NCI-H526 treated with DMSO at 0.1 percent for 48 hours (cell line): ENCODE results near the gene ERC2.
"Not testable (repeated sequence)": the region's sequence is repeated elsewhere in the genome, so short reads cannot be mapped to it uniquely, and the experiment has no call there.

ENCODE experiments used
- DNase-seq: peaks from one replicate; lab custom pipeline; 2025; lab: John Stamatoyannopoulos, UW

ERC2 gene

DNA sequence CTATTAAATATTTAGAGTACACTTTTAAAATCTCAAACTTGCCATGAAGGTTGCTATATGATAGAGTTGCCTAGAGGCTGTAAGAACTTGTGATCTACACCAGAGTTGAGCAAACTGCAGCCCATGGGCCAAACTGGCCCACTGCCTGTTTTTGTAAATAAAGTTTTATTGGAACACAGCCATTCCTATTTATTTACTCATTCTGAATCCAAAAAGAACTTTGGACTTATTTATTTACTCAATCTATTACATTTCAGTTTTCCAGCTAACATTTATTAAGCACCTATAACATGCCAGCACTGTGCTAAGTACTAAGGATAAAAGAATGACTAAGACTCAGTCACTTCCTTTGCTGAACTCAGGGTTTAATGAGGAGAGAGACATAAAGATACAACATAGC lies 403.6 kb downstream of the ERC2 start:
- DNase-seq, result no peak

DNA sequence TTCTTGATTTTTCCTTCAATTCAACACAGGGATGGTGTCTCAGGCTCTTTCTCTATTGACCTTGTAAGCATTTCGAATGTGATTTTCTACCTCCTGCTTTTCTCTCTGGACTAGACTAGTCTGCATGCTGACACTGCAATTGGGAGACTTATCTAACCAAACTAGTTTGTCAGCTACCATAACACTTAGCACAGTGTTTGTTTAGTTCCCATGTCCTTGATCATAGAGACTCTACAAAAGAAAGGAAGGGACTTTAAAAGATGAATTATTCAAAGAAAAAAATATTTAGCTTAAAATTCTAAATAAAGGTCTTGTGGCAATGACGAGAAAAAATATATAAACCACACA lies 407.0 kb downstream of the ERC2 start:
- DNase-seq, result no peak

DNA sequence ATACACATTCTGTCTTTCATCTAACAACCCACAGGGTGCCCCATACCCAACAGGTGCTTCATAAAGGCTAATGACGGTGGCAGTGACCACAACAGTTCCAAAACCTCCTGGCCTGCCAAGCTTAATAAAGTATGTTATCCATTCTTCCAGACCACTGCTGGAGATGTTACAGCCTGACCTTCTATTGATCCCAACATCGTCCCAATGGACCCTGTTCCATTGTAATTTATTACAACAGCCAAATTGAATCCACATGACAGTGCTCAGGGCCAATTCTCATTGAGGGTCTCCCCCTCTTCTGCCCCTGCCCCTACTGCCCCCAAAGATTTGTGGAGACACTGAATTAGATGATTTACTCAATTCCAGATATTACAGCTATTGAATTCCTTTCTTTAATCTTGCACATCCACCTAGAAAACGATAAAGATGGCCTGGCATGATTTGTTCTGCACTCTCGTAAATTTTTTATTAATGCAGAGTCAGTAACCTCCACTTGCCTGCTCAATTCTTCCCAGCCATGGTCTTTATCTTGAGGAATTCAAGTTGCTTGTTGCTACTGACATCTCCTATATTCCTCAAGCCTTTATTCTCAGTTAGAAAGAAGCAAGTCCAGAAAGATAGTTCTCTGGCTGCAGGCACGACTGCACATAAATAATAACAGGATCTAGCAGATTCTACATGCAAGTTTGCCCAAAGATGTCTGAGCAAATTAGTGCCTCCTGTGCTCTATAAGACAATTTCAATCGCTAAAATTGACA lies 407.6 kb downstream of the ERC2 start:
- DNase-seq, result no peak

DNA sequence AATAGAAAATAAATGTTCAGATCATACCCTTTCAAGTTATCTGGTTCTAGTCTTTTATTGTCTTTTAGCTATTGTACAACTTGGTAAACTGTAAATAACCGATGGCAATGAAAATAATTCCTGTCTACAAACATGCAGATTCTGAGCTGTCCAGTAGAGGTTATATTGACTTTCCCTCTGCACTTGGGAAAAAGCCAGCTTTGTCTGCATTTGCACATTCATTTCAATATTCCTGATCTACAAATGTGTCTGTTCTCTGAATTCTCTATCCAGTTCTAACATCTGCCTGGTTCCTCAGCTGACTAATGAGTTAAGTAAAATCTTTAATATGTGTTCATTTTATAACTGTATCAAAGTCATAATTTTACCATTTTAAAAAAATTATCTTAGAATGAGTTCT lies 408.5 kb downstream of the ERC2 start:
- no peak for DNase-seq

DNA sequence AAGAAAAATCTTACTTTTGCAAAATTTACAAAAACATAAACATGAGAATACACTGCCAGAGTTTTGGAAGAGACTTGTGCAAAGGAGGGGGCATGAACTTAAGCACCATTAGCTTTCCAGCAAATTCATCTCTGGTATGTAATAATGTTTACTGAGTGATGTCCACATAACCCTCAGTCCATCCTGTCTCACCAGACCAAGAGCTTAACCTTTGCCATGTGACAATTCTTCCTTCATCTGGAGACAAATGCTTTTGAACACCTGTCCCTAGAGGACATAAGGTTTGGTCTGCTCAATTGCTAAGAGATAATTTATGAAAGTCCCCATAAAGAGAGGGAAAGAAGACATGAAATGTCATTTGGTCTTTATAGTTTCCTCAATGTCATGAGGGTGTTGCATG lies 412.3 kb downstream of the ERC2 start:
- no peak for DNase-seq

DNA sequence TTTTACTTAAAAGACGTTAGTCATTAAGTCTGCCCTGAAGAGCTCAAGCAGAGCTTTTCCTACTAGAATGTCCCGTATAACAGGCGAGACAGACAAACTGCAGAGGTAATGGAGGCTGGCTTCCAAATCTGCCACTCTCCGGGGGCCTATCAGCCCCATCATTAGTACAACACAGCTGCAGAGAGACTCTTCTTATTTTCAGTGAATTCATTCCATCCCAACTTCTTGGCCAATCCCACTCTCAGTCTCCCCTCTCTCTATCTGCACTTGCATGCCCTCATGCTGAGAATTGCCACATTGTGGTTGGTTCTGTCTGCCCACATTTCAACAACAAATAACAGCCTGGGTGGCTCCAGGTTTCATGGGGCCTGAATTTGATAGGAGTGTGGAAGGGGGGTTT lies 412.7 kb downstream of the ERC2 start:
- DNase-seq, result no peak

DNA sequence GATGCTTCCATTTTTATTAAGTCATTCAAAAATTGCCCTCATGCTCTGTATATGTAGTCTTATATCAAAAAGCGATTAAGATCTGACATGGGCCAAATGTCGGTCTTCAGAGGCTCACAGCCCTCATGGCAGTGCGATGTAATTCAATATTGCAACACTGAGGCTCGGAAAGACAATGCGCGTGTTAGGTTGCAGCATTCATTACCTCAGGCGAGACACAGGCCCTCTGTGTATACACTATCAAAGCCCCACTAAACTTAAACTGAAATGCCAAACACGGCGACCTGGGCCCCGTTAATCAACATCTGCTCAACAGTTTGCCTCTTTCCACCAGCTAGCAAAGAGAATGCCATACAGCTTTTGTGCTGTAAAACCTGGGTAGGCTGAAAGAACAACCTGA lies 413.4 kb downstream of the ERC2 start:
- DNase-seq, result no peak

DNA sequence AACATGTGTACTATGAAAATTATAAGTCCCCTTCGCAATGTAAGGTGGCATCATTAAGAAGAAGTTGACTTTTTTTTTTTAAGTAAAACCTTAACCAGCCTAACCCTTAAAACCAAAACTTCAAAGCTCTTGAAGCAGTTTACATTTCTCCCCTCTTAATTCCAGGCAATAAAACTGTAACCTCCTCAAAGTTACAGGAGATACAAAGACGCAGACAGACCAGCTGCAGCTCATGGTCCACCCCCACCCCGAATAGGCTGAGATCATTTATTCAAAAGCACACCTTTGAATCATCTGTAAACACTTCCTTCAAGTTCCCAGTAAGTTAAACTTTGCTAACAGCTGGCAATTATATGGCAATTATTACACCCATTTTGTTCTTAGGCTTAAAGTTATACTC lies 414.5 kb downstream of the ERC2 start:
- no peak for DNase-seq

DNA sequence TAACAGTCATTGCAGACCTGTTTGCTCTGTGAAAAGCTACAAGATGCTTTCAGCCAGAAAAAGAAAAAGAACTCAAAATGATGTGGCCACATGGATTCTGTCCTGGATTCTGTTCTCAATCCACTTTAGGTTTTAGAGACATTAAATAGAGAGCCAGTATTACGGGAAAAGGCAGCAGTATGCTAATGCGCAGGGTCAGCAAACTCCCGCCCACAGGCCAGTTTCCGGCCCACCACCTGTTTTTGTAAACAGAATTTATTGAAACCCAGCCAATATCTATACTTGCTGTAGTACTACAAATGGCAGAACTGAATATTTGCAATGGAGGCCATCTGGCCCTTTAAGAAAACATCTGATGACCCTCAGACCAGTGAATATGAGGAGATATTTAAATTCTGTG lies 416.1 kb downstream of the ERC2 start:
- DNase-seq, result no peak

DNA sequence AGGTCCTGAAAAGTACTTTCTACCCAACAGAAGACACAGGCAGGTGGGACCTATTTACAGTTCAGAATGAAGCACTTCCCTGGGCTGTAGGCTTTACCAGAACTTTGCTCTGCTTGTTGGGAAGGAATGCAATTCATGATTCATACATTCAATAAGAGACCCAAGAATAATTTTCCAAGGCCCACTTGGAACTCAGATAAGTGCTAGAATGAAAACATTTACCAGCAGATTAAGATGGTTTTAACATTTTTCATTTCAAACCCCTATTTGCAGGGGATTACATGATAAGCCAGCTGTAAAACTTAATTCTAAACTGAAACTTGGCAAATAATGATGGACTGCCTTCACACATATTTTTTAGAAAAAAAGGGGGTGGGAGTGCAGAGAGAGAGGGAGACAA lies 417.2 kb downstream of the ERC2 start:
- DNase-seq, result no peak

DNA sequence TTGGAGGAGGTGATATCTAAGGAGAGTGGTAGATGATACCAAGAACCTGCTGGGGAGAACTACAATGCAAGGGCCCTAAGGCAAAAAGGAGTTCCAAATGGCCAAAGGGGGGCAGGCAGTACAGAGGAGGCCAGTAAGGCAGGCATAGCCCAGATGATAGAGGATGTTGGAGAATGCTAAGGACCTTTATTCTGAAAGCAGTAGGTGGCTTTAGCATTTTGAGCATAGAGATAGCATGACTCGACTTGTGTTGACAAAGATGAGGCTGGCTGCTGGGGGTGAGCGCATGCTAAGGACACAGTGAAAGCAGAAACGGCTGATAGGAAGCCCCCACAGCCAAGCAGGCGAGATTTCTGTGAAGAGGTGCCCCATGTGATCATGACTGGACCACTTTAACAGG lies 419.3 kb downstream of the ERC2 start:
- no peak for DNase-seq

DNA sequence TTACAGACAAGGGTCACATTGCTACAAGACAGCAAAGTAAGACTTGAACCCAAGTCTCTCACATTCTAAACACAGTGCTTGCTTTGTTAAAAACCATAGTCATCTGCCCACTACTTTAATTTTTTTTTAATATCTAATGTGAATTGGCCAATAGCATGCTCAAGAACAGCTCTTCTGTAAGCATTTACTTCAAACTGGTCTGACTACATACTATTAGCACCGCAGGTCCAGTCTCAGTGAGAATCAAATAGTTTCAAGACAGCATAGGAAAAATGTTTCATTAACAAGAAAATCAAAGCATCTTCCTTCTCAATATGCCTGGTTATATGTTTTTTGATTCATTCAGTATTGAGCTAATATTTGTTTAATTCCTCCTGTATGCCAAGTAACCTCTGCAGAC lies 419.9 kb downstream of the ERC2 start:
- DNase-seq, result no peak

DNA sequence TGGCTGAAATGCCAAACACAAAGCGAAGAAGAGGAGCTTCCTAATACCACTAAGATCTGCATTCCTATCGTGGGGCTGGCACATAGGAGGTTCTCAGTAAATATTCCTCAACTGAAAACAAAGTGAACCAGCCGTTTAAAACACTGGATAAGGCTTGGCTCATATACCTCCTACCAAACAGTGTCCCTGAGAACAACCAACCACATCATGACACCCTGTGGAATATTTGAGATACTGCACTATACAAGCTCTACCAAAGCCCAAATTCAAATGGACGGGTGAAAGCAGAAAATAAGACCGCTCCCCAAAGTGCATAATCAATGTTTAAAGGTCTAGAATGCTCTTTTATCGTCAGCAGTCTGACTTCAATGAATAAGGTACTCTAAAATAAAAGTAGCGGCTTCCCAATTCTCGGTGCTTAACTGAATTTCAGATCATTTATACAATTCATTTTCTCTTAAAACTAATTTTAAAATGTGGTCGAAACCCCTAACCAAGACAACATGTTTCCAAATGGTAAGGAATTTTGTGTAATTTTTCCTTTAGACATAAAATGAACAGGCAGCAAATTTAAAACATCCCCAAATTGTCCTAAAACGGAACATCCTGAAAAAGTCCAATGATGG lies 425.8 kb downstream of the ERC2 start:
- peak; percentile 28 for DNase-seq

DNA sequence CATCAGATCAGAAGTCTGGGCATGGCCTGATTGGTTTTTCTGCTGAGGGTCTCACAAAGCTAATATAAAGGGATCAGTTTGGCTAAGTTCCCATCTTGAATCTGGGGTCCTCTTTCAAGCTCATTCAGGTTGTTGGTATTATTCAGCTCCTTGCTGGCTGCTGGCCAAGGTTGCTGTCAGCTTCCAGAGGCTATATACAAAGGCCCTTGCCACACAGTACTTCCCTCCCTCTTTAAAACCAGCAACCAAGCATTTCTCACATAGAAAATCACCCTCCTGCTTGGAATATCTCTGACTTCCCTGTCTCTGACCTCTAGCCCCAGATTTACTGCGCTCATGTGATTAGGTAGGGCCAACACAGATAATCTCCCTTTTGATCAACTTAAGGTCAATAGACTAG lies 442.9 kb downstream of the ERC2 start:
- DNase-seq, result no peak

DNA sequence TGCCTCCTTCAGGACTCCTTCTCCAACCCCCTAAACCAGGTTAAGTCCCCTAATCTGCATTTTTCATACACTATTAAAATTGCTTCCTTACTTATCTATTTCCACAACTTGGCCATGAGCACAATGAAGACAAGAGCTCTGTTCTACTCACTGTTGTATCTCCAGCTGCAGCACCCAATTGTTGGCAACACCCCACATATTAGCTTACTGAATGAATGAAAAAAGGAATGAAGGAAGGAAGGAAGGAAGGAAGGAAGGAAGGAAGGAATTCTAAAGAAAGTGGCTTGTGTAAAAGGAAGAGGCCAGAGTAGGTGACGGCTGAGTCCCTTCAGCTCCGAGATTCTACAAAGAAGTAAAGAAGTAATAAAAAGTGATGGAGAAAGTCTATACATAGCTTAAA lies 444.7 kb downstream of the ERC2 start:
- DNase-seq, result no peak

DNA sequence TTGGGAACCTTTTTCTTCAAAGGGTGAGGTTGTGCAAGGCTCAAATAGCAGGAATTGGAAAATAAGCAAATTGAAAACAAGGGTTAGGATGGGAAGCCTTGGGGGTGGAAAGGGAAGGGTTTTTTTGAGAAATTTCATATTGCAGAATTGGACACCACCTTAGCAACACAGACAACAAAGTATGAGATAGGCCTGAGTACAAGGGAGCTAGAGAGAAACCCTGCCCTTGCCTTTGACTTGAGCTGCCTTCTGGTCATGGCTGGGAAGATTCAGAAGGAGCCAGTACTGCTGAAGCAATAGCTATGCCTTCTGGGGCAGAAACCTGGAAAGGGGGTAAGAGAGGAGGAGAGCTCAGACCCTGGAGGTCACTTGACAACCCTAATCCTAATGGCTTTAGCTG lies 445.6 kb downstream of the ERC2 start:
- DNase-seq, result no peak

DNA sequence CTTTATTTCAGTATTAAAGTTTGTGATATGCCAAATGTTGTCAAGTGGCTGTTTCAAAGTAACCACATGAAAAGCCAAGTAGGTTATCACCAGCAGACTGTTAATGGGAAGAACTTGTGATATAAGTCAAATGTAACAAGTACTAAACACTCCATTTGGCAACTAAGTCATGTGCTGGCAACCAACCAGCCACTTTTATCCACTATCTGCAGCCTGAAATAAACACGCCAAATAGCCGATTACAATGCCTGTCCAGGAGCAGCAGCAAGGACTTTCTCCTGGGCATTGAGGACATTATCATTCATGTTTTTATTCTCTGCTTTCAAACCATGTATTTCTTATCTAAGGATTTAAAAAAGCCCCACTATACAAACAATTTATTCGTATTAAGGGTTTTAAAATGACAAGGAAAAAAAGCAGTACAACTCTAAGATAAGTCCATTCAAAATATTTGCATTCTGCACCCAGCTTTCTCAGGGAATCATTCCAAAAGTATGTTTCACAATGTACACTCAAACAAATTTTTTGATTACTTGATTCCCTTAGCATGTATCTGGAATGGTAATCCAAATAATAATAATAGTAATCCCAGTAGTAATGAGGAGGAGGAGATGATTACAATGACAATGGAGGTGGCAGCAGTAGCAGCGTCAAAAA lies 448.6 kb downstream of the ERC2 start:
- DNase-seq, result no peak

DNA sequence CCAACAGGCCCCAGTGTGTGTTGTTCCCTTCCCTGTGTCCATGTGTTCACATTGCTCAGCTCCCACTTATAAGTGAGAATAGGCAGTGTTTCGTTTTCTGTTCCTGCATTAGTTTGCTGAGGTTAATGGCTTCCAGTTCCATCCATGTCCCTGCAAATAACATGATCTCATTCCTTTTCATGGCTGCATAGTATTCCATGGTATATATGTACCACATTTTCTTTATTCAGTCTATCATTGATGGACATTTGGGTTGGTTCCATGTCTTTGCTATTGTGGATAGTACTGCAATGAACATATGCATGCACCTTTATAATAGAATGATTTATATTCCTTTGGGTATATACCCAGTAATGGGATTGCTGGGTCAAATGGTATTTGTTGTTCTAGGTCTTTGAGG lies 452.9 kb downstream of the ERC2 start:
- DNase-seq, result not testable (repeated sequence)

DNA sequence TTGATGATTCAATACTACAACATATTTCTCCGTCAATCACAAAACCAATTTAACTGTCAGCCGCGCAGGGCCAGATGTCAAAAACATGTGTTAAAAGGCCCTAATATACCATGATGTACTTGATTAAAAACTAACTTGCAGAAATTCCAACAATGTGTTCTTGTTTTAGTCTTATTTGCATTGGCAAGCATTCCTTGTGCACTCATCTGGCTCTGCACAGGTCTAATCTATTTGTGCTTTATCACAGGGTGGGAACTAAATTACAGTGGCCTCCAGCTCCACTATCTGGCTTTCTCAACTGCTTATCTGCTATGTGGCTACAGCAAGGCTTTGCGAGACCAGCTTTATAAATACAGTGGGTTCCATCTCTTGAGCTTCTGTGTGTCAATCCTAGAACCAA lies 455.5 kb downstream of the ERC2 start:
- peak; percentile 46 for DNase-seq

DNA sequence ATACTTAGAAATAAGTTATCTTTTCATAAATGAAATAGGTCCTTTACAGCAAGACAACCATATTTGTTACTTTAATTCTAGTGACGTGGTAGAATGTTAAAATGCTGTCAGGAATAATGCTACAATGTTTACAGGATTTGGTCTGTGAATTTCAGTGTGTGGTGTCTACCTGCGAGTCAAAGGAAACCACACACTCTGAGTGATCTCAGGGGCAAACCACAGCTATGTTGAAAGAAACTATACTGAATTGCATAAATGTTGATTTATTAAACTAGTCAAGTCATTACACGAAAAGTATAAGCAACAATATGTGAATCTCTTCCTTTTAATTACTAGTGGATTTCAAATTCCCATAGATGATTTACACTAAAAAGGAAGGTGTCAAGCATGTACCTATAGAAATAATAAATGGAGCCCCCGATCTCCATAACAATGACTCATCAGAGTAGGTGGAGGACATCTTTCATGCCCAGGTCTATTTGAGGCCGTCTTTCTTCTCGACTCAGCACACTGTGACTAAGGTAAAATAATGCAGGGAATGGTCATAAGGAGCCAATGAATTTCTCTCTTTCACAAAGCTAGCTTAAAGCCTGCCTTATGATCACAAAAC lies 463.0 kb downstream of the ERC2 start:
- DNase-seq, result no peak

DNA sequence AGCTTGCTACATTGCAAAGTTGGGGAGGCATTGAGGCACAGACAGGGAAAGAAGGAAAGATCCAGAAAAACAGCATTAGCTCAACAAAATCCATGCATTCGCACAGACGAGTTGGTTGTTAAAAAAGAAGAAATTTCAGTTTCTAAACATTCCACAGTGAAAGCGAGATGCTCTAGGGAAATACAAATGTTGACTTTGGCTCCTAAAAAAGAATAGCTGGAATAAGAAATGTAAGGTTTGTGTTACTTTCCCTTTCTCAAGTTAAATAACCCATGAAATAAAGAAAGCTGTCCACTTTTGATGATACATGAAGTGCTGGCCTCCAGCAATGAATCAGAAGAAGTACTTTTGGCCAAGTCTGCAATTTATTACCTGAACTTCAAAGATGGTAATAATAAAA lies 465.1 kb downstream of the ERC2 start:
- DNase-seq, result no peak

DNA sequence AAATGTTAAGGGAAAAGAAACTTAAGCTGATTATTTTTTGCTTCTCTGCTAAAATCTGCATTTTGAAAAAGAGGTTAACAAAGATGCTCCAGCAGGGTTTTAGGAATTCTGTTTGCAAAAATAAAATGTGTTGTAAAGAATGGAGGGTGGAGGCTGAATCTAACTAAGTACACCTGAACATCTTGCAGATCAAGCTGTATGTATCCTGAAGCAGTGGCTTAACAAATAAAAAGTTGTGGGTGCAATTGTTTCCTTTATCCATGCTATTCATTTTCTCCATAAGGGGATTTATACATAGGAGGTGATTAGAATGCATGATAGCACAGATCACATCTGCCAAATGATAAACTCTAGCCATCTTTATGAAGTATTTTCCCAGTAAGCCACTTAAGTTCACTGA lies 466.3 kb downstream of the ERC2 start:
- no peak for DNase-seq

DNA sequence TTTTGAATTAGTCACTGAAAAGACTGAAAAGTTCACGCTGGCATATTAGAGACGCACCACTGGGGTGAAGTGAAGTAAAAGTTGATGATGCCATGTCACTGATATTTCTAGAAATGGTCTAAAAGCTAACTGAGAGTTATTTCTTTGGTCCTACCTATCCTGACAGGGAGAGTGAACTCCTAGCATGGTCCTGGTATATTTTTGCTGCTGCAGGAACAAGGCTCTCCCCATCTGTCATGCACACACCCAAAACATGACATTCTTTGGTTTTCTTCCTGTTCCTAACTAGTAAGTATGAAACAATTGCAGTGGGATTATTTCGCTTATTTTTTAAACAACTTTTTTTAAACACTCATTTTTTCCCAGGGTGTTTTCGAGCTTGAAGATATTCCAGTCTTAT lies 466.7 kb downstream of the ERC2 start:
- no peak for DNase-seq
